Measurements from ENCODE around the gene WNK4.
A peak's percentile ranks its signal among the peaks of the same experiment; 100 is the strongest.

WNK4 gene

GRCh38 chr17:42797067-42798007 lies 16.9 kb downstream of the WNK4 start:
- DNase-seq (ENCODE audit: low spot score) = no peak

GRCh38 chr17:42798011-42798382 lies 17.6 kb downstream of the WNK4 start:
- DNase-seq (ENCODE audit: low spot score) = no peak

GRCh38 chr17:42798383-42799380 lies 18.3 kb downstream of the WNK4 start, which contains the start of the genes CNTD1 and COA3:
TSS of gene CNTD1 (plus strand) at chr17:42798861. CDS start at chr17:42799068, 207 bp downstream.
TSS of gene COA3 (minus strand) at chr17:42798704. CDS start at chr17:42798681, 23 bp downstream.
- DNase-seq (ENCODE audit: low spot score) = peak; percentile 72

- DNase-seq (ENCODE audit: low spot score) = no peak
These were observed 22.9 kb downstream of the WNK4 start for GRCh38 chr17:42803074-42803883.

GRCh38 chr17:42804918-42805367 lies 24.5 kb downstream of the WNK4 start:
- DNase-seq (ENCODE audit: low spot score) = no peak

- no peak for DNase-seq (ENCODE audit: low spot score)
These were observed 25.8 kb downstream of the WNK4 start for GRCh38 chr17:42806249-42806648.

GRCh38 chr17:42809250-42809649 lies 28.8 kb downstream of the WNK4 start:
- DNase-seq (ENCODE audit: low spot score) = no peak

GRCh38 chr17:42814633-42815399 lies 34.4 kb downstream of the WNK4 start:
- DNase-seq (ENCODE audit: low spot score) = no peak

GRCh38 chr17:42817866-42818265 lies 37.5 kb downstream of the WNK4 start:
- DNase-seq (ENCODE audit: low spot score) = no peak

- DNase-seq (ENCODE audit: low spot score) = no peak
These were observed 38.0 kb downstream of the WNK4 start for GRCh38 chr17:42818379-42818778.

- DNase-seq (ENCODE audit: low spot score) = no peak
These were observed 39.6 kb downstream of the WNK4 start for GRCh38 chr17:42819939-42820535.

- no peak for DNase-seq (ENCODE audit: low spot score)
These were observed 40.8 kb downstream of the WNK4 start for GRCh38 chr17:42821176-42821575.

GRCh38 chr17:42827472-42827871 lies 47.1 kb downstream of the WNK4 start:
- DNase-seq (ENCODE audit: low spot score) = no peak

GRCh38 chr17:42830971-42831370 lies 50.6 kb downstream of the WNK4 start:
- no peak for DNase-seq (ENCODE audit: low spot score)

- no peak for DNase-seq (ENCODE audit: low spot score)
These were observed 52.0 kb downstream of the WNK4 start for GRCh38 chr17:42832213-42832933.

- peak; percentile 86 for DNase-seq (ENCODE audit: low spot score)
These were observed 52.7 kb downstream of the WNK4 start, which contains the start of gene PSME3 for GRCh38 chr17:42832934-42833766. TSS of gene PSME3 (plus strand) at chr17:42833397. CDS start at chr17:42833632, 235 bp downstream.

- no peak for DNase-seq (ENCODE audit: low spot score)
These were observed 53.5 kb downstream of the WNK4 start for GRCh38 chr17:42833767-42834422.

- no peak for DNase-seq (ENCODE audit: low spot score)
These were observed 55.3 kb downstream of the WNK4 start for GRCh38 chr17:42835732-42836131.

Measured in globus pallidus (tissue), 1 donor.